Activated CD4-positive, alpha-beta T cell treated with anti-CD3 and anti-CD28 coated beads, Interleukin-2, amount 50 U/mL, for 4 hours (primary cell): ENCODE results near the gene ADI1.
"Not testable (repeated sequence)": the region's sequence is repeated elsewhere in the genome, so short reads cannot be mapped to it uniquely, and the experiment has no call there.

Experiments
- DNase-seq, 2 experiments: peaks; one replicate each; pipeline ENCODE4 v3.0.0-alpha.2; 2020

ADI1 gene

GRCh38 chr2:3461801-3462492 is 57.4 kb downstream of the ADI1 start:
- DNase-seq, result no peak

GRCh38 chr2:3460831-3461800 is 58.2 kb downstream of the ADI1 start:
- no peak for DNase-seq

- DNase-seq, result no peak
These were observed 59.2 kb downstream of the ADI1 start for GRCh38 chr2:3460156-3460555.

- DNase-seq, result no peak
These were observed 59.9 kb downstream of the ADI1 start for GRCh38 chr2:3459185-3460015.

GRCh38 chr2:3458396-3459184 is 60.7 kb downstream of the ADI1 start:
- DNase-seq, result no peak

- no peak for DNase-seq
These were observed 61.6 kb downstream of the ADI1 start for GRCh38 chr2:3457524-3458395.

GRCh38 chr2:3456125-3456524 is 63.2 kb downstream of the ADI1 start:
- no peak for DNase-seq

GRCh38 chr2:3454802-3455201 is 64.5 kb downstream of the ADI1 start:
- DNase-seq, result no peak

GRCh38 chr2:3454005-3454404 is 65.3 kb downstream of the ADI1 start:
- not testable (repeated sequence) for DNase-seq

GRCh38 chr2:3453190-3453999 is 65.9 kb downstream of the ADI1 start:
- no peak for DNase-seq

GRCh38 chr2:3451926-3452671 is 67.2 kb downstream of the ADI1 start:
- DNase-seq, result no peak

- no peak for DNase-seq
These were observed 68.2 kb downstream of the ADI1 start for GRCh38 chr2:3451169-3451568.

GRCh38 chr2:3450385-3451010 is 68.8 kb downstream of the ADI1 start:
- DNase-seq, result no peak

GRCh38 chr2:3449936-3450335 is 69.4 kb downstream of the ADI1 start:
- no peak for DNase-seq

- no peak for DNase-seq
These were observed 70.2 kb downstream of the ADI1 start for GRCh38 chr2:3449086-3449485.

- not testable (repeated sequence) for DNase-seq
These were observed 70.9 kb downstream of the ADI1 start for GRCh38 chr2:3448441-3448911.

GRCh38 chr2:3447789-3448317 is 71.5 kb downstream of the ADI1 start:
- DNase-seq, result no peak
